HUES48 (cell line): ENCODE measurements around the gene GPD1L.
"Not testable (repeated sequence)": the region's sequence is repeated elsewhere in the genome, so short reads cannot be mapped to it uniquely, and the experiment has no call there.

Source experiments
- H3K27ac ChIP-seq: one replicate; pipeline ENCODE4 v1.7.0; 2013; ENCODE audit warnings: low read depth, low read length, inconsistent platforms
- H3K27me3 ChIP-seq: 2 replicates; pipeline ENCODE4 v1.6.1; 2013; ENCODE audit warnings: mild to moderate bottlenecking, low read length; ENCODE audit not compliant: control insufficient read depth, insufficient read depth
- H3K36me3 ChIP-seq: 2 replicates; pipeline ENCODE4 v1.6.1; 2013; ENCODE audit warnings: low read length; ENCODE audit not compliant: control insufficient read depth, insufficient read depth
- H3K4me1 ChIP-seq: 2 replicates; pipeline ENCODE4 v1.6.1; 2013; ENCODE audit warnings: mild to moderate bottlenecking, low read length; ENCODE audit not compliant: control insufficient read depth, insufficient read depth
- H3K4me3 ChIP-seq: 2 replicates; pipeline ENCODE4 v1.5.1; 2013; ENCODE audit warnings: mild to moderate bottlenecking, low read depth, low read length
- H3K9ac ChIP-seq: 2 replicates; pipeline ENCODE4 v1.6.1; 2013; ENCODE audit warnings: mild to moderate bottlenecking, low read depth, low read length, moderate library complexity
- H3K9me3 ChIP-seq: 2 replicates; pipeline ENCODE4 v1.6.1; 2013; ENCODE audit warnings: low read length; ENCODE audit not compliant: control insufficient read depth, insufficient read depth

The GPD1L gene

DNA sequence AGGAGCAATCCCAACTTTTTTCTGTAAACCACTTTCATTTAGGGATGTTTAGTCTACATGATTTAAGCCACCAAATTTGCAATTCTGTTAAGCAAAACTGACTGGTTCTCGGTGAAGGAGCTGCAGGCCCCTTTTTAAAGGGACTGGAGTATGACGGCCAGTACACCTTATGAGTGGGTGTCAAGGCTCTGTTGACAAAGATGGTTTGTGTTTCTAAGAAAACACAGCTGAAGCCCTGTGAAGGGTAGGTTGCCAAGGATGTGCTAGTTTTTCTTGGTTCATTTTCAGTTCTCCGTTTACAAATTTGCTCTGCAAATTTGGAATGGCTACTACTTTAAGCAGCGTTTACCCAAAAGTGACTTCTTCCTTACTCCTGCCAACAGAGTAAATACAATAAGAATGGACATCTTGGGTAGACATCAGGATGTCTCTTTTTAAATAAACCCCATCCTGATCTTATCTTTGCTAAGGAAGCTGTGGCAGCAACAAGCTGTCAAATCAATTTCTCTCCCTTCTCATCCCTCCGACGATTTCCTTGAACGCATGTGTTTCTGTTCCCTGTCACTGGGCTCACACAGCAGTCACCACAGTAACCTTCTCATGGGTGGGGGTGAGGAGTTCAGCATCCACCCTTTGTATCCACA lies 73.8 kb downstream of the GPD1L start:
- Histone ChIP-seq H3K4me3 (no peak overlapping the region), H3K9ac (no peak overlapping the region), H3K27me3 (no peaks in the 10 kb centered on the region), H3K27ac (no peak overlapping the region), H3K36me3 (no peaks in the 10 kb centered on the region), H3K4me1 (no peaks in the 10 kb centered on the region), H3K9me3 (no peaks in the 10 kb centered on the region)

DNA sequence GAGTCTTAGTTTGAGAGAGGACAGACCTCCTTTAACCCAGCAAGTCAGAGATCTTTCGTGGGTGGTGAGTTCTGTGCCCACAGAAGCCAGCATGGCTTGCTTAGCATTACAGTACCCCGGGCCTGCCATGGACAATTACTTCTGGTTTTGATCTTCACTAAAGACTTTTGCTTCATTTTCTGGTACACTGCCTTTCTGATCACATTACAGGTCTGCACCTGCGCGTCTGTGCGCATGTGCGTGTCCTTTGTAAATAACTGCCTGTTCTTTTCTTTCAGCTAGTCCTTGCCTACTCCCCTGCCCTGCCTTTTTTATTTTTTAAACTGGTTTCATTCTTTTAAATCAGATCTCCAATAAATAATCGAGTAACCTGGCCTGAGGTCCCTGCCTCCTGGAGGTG lies 74.9 kb downstream of the GPD1L start:
- H3K36me3 ChIP-seq: no peaks in the 10 kb centered on the region
- H3K4me1 ChIP-seq: 0 out of 2 replicates have a peak, but pooled peaks cover 2% of the 10 kb centered on the region
- no peak overlapping the region for H3K27ac ChIP-seq

DNA sequence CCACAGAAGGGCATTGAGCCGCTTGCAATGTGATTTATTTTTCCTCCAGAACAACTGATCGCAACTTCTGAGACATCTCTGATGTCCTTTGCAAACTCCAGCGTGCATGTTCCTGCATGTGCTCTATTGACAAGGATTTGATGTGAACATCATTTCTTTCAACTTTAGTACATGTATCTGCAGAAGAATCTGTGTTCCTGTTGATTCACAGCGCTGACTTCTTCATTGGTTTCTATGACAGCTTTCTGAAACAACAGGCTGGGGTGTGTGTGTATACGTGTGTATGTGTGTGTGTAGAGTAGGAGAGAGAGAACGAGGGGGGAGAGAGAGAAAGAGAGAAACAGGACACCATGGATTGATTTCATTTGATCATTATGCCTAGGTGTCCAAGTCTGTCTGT lies 75.4 kb downstream of the GPD1L start:
- no peak overlapping the region for H3K4me3 ChIP-seq
- H3K4me1 ChIP-seq: 0 out of 2 replicates have a peak, but pooled peaks cover 6% of the 10 kb centered on the region
- no peak overlapping the region for H3K27ac ChIP-seq
- H3K27me3 ChIP-seq: no peaks in the 10 kb centered on the region
- no peak overlapping the region for H3K9ac ChIP-seq
- no peaks in the 10 kb centered on the region for H3K9me3 ChIP-seq
- H3K36me3 ChIP-seq: no peaks in the 10 kb centered on the region

More for the DNA sequence above, 74.9 kb downstream of the GPD1L start:
- Histone ChIP-seq H3K4me3 (no peak overlapping the region), H3K9me3 (no peaks in the 10 kb centered on the region), H3K27me3 (no peaks in the 10 kb centered on the region), H3K9ac (no peak overlapping the region)

DNA sequence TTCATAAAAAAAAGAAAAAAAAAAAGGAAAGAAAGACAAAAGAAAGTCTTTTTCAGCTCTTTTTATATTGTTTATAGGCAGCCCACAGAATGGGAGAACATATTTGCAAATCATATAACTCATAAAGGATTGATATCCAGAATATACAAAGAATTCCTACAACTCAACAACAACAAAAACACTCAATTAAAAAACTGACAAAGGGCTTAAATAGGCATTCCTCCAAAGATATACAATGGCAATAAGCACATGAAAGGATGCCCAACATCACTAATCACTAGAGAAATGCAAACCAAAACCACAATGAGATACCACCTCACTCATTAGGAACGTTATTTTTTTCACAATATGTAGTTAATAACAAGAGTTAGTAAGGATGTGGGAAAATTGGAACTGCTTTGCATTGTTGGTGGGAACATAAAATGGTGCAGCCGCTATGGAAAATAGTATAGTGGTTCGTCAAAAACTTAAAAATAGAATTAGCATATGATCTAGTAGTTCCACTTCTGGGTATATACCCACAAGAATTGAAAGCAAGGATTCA lies 77.8 kb downstream of the GPD1L start:
- no peaks in the 10 kb centered on the region for H3K27me3 ChIP-seq
- 0 out of 2 replicates have a peak, but pooled peaks cover 9% of the 10 kb centered on the region for H3K4me1 ChIP-seq
- no peak overlapping the region for H3K4me3 ChIP-seq
- no peaks in the 10 kb centered on the region for H3K9me3 ChIP-seq
- H3K9ac ChIP-seq: no peak overlapping the region
- no peaks in the 10 kb centered on the region for H3K36me3 ChIP-seq
- no peak overlapping the region for H3K27ac ChIP-seq

DNA sequence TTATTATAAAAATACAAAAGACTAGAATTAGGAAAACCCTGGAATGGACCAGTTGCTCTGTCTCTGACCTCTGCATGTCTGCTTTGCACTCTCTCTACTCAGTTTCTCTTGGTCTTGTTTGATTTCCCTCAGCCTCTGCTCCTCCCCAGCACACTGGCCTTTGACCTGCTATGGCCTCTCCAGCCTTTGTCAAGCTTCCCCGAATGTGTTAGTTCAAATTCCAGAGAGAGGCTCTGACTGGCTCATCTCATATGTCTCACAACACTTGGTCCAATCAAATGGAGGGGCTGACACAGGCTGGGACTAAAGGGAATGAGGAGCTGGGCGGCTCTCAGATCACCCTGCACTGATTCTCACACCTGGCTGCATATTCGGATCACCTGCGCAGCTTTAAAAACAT lies 79.7 kb downstream of the GPD1L start:
- H3K9me3 ChIP-seq: no peaks in the 10 kb centered on the region
- H3K27me3 ChIP-seq: no peaks in the 10 kb centered on the region
- no peak overlapping the region for H3K27ac ChIP-seq
- H3K4me3 ChIP-seq: no peak overlapping the region
- no peak overlapping the region for H3K9ac ChIP-seq
- H3K4me1 ChIP-seq: peaks cover 15% of the 10 kb centered on the region
- no peaks in the 10 kb centered on the region for H3K36me3 ChIP-seq

DNA sequence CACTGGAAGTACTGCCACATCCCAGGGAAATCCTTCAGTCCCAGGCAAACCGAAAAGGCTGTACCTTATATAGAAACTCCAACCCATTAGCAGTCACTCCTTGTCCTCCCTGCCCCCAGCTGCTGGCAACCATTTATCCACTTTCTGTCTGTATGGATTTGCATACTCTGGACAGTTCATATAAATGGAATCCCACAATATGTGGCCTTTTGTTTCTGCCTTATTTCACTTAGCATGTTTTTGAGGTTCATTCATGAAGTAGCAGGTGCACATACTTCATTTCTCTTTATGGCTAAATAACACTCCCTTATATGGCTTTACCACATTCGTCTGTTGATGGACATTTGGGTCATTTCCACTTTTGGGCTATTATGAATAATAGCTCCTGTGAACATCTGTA lies 80.5 kb downstream of the GPD1L start:
- no peak overlapping the region for H3K9ac ChIP-seq
- no peaks in the 10 kb centered on the region for H3K27me3 ChIP-seq
- peaks cover 15% of the 10 kb centered on the region for H3K4me1 ChIP-seq

DNA sequence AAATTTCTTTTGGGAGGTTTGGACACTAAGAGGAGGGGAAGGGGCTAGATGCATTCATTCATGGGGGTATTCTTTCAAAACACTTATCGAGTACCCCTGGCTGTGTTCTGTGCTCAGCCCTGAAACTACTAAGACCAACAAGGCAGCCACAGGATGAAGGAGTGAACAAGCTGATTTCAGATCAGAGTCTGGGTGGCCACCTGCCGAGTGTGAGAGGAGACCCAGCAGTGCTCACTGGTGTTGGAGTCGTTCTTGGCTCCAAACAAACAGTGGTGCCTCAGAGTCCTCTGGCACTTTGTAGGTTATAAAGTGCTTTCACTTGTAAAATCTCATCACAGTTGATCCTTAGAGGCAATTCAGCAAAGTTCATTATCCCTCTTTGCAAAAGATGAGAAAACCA lies 83.3 kb downstream of the GPD1L start:
- Histone ChIP-seq H3K4me1 (peaks cover 15% of the 10 kb centered on the region), H3K27ac (no peak overlapping the region), H3K4me3 (no peak overlapping the region), H3K9me3 (no peaks in the 10 kb centered on the region), H3K36me3 (no peaks in the 10 kb centered on the region), H3K9ac (no peak overlapping the region), H3K27me3 (no peaks in the 10 kb centered on the region)

More for the DNA sequence above, 80.5 kb downstream of the GPD1L start:
- no peak overlapping the region for H3K4me3 ChIP-seq
- no peaks in the 10 kb centered on the region for H3K9me3 ChIP-seq
- no peak overlapping the region for H3K27ac ChIP-seq
- no peaks in the 10 kb centered on the region for H3K36me3 ChIP-seq

DNA sequence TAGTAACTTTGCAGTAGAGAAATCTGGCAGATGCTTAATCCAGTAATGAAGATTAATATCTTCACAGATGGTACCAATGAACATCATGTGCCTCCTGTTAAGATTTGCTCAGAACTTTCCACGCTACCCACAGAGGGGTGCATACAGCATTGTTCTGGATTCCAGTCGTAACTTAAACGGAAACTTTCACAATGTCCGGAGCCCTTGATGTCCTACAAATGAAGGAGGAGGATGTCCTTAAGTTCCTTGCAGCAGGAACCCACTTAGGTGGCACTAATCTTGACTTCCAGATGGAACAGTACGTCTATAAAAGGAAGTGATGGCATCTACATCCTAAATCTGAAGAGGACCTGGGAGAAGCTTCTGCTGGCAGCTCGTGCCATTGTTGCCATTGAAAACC lies 84.1 kb downstream of the GPD1L start:
- not testable (repeated sequence) for H3K27ac ChIP-seq, H3K4me3 ChIP-seq, H3K36me3 ChIP-seq, H3K27me3 ChIP-seq, H3K9me3 ChIP-seq, H3K9ac ChIP-seq
- H3K4me1 ChIP-seq: peaks cover 15% of the 10 kb centered on the region

DNA sequence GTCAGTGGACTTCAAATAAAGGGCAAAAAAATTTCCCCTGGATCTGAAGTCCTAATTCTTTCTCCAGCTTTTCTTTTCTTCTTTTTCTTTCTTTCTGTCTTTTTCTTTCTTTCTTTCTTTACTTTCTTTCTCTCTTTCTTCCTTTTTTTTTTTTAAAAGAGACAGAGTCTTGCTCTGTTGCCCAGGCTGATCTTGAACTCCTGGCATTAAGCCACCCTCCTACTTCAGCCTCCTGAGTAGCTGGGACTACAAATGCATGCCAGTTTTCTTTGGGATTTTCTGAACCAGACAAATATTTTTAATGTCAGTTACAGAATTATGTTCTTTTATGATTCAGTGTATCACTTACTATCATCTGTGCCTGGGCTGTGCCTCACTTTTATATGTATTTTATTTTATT lies 86.7 kb downstream of the GPD1L start:
- no peaks in the 10 kb centered on the region for H3K9me3 ChIP-seq
- H3K27ac ChIP-seq: no peak overlapping the region
- H3K9ac ChIP-seq: no peak overlapping the region
- H3K4me1 ChIP-seq: peaks cover 6% of the 10 kb centered on the region
- H3K4me3 ChIP-seq: no peak overlapping the region
- H3K27me3 ChIP-seq: no peaks in the 10 kb centered on the region
- no peaks in the 10 kb centered on the region for H3K36me3 ChIP-seq

DNA sequence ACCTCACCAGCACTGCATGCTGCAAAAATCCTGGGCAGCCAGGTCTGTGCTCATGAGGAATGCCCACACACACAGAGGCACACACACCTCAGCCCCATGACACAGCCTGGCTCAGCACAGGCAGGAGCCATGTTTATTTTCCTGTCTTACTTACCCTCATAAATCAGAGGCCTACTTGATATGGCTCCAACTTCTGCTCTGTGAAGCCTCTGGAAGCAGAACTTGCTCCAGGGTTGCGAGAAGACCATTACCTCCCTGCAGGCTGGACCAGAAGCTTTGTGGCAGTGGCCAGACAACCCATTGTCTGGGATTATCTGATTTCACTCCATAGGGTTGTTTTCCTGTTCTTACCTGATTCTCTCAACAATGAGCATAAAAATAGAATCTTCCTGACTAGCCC lies 88.2 kb downstream of the GPD1L start:
- no peak overlapping the region for H3K27ac ChIP-seq
- H3K4me1 ChIP-seq: peaks cover 3% of the 10 kb centered on the region
- H3K4me3 ChIP-seq: no peak overlapping the region
- H3K36me3 ChIP-seq: no peaks in the 10 kb centered on the region
- no peaks in the 10 kb centered on the region for H3K27me3 ChIP-seq
- no peaks in the 10 kb centered on the region for H3K9me3 ChIP-seq
- no peak overlapping the region for H3K9ac ChIP-seq

DNA sequence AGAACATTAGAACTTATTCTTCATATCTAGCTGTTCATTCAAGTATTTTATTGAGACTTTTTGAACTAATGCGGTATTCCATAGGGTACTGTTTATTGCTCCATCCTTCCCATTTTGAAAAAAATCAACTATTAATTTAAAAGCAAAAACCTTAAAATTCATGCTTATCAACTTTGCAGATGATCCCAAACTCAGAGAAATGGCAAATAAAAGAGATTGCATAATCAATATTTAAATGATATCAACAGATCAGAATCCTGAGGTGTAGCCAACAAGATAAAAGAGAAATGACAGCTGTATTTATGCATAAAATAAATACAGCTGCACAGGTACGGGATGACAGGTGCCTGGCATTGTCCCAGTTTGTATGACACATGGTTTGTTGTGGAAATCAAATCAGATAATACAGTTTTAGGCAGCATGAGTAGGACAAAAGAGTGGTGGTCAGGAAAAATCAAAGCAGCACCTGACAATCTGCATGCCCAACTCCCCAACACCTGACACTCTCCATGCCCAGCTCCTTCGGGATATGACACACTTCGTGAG lies 89.6 kb downstream of the GPD1L start:
- no peaks in the 10 kb centered on the region for H3K36me3 ChIP-seq
- no peaks in the 10 kb centered on the region for H3K27me3 ChIP-seq
- no peak overlapping the region for H3K9ac ChIP-seq
- no peaks in the 10 kb centered on the region for H3K4me1 ChIP-seq
- no peak overlapping the region for H3K4me3 ChIP-seq
- H3K27ac ChIP-seq: no peak overlapping the region
- no peaks in the 10 kb centered on the region for H3K9me3 ChIP-seq
